ENCODE measurements around the gene SNAPIN. TPM values are rescaled to one million over a fixed set of nuclear protein-coding genes. Genes with fewer than 3 reads are reported as not detected.

SNAPIN gene
- total RNA-seq, 4 donors from 2014 or later = 10.5 to 38.4 (median 27.4) TPM

DNA sequence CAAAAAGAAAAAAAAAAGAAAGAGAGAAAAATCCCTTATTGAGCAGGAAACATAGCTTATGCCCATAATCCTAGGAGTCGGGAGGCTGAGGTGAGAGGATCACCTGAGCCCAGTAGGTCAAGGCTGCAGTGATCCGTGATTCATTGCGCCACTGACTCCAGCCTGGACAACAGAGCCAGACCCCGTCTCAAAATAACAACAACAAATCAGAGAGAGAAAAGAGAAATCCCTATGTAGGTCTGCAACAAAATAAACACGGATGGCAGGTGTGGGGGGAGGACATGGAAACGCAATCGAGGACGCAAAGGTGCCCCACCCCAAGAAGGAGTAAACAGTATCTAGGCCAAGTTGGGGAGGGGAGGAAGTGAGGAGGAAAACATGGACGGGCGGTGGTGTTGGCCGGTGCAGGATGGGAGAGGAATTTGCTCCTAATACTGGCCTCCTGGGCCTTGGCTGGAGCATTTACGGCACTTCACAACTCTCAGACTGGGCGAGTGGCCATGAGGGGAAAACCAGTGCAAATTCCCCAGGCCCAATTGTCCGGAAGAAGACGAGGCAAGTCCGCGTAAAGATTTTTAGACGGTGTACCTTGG lies 25.2 kb upstream of the SNAPIN start:
- TF ChIP-seq, protein P1, sequence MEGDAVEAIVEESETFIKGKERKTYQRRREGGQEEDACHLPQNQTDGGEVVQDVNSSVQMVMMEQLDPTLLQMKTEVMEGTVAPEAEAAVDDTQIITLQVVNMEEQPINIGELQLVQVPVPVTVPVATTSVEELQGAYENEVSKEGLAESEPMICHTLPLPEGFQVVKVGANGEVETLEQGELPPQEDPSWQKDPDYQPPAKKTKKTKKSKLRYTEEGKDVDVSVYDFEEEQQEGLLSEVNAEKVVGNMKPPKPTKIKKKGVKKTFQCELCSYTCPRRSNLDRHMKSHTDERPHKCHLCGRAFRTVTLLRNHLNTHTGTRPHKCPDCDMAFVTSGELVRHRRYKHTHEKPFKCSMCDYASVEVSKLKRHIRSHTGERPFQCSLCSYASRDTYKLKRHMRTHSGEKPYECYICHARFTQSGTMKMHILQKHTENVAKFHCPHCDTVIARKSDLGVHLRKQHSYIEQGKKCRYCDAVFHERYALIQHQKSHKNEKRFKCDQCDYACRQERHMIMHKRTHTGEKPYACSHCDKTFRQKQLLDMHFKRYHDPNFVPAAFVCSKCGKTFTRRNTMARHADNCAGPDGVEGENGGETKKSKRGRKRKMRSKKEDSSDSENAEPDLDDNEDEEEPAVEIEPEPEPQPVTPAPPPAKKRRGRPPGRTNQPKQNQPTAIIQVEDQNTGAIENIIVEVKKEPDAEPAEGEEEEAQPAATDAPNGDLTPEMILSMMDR (IDR thresholded peaks at IDR 0.05) = no peak
- TF ChIP-seq EP300 (IDR thresholded peaks at IDR 0.05; ENCODE audit: low read depth) (no peak), POLR2AphosphoS5 (IDR thresholded peaks at IDR 0.05) (no peak), POLR2A (IDR thresholded peaks at IDR 0.05) (no peak)
- peak; percentile 61 for DNase-seq
- Histone ChIP-seq H3K27me3 (no peaks in the 10 kb centered on the region), H3K4me3 (peak overlapping the region in 3 of 4 donors; percentile 53 to 66 (median 64)), H3K4me1 (peaks cover 20 to 67% (median 46%) of the 10 kb centered on the region in 4 donors), H3K9me3 (no peaks in the 10 kb centered on the region), H3K27ac (peak overlapping the region; percentile 95 to 98 (median 96)), H3K36me3 (peaks cover 0 to 22% (median 10%) of the 10 kb centered on the region in 4 donors)
- intact Hi-C loops (cut with DNase I; ENCODE audit: low total_unique reads) (no loop called here), in situ Hi-C loops (cut with MboI; ENCODE audit: low pct_ligation_motif_present in 1 of 4, low pct_unique_long_range_greater_than_20kb in 1 of 4, low sequenced_read_pairs in 3 of 4) (no loop called here)
- WGBS, 2 donors (ENCODE audit: low coverage in 1 of 2) = 27 to 36% methylated on average over 9 to 18 of the region's 18 CpGs

DNA sequence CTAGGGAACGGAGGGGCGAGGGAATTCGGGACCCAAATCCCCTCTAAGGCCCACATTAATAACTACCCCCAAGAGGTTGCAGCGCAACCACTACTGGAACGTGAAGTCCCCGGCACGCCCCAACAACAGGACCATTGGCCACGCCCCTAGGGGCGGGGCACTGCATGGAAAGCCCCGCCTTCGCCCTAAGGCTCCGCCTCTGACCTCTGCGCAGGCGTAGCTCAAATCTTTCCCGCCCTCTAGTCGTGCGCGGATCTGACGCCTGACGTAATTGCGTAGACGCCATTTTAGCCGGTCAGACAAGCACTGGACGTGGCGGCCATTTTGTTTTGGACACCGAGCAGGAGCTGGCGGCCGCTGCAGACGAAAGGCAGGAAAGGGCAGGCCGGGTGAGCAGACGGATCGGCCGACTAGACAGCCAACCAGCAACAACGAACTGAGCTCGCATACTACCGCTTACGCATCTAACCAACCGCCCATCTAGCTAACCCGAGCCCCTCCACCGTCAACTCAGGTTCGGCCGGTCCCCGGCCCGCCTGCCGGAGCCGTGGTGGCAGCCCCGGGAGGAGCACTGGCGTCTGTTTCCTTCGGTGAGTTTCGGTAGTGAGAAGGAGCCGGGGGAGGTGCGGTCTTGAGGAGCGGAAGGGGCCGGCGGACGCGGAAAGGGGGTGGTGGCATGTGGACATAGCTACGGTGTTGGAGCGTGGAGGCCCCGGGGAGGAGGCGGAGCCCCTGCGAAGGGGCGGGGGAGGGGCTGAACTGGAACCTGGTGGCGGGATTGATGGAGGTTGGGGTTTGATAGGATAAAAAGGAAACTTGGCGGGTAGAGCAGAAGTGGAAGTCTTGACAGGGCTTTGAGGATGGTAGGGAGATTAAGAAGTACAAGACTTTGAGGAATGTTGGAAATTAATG lies 24.5 kb upstream of the SNAPIN start, which contains the start of gene CHTOP:
CHTOP (plus strand) TSS at position 313 of the 912 bp plus-strand sequence. CDS start 2,523 bp downstream, outside the sequence.
- intact Hi-C loops (cut with DNase I; ENCODE audit: low total_unique reads) = no loop called here
- TF ChIP-seq, protein P1 (IDR thresholded peaks at IDR 0.05) = peak in 2 of 5 experiments; percentile 43 to 48
- TF ChIP-seq EP300 (IDR thresholded peaks at IDR 0.05; ENCODE audit: low read depth) (no peak), POLR2A (IDR thresholded peaks at IDR 0.05) (peak; percentile 91), POLR2AphosphoS5 (IDR thresholded peaks at IDR 0.05) (peak; percentile 79 to 88 (median 83))

DNA sequence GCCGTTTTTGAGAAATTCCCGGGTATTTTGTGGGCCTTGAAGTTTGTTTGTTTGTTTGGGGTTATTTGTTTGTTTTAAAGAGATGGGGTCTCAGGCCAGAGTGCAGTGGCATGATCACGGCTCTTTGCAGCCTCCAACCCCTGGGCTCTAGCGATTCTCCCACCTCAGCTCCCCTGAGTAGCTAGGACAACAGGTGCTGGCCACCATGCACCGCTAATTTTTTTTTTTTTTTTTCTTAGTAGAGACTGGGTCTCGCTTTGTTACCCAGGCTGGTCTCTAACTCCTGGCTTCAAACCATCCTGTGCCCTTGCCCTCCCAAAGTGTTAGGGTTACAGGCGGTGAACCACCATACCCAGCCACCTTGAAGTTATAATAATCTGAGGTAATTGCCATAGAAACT lies 22.6 kb upstream of the SNAPIN start:
- Histone ChIP-seq H3K27ac (peak overlapping the region; percentile 95 to 98 (median 96)), H3K4me1 (peaks cover 20 to 58% (median 42%) of the 10 kb centered on the region in 4 donors), H3K9me3 (no peaks in the 10 kb centered on the region), H3K4me3 (peak overlapping the region in 1 of 4 donors; percentile 64), H3K27me3 (no peaks in the 10 kb centered on the region), H3K36me3 (peaks cover 0 to 47% (median 23%) of the 10 kb centered on the region in 4 donors)
- intact Hi-C loops (cut with DNase I; ENCODE audit: low total_unique reads) = no loop called here
- WGBS, 2 donors (ENCODE audit: low coverage in 1 of 2) = 86 to 89% methylated on average over 6 to 7 of the region's 7 CpGs
- no peak for DNase-seq
- TF ChIP-seq POLR2A (IDR thresholded peaks at IDR 0.05) = no peak
- TF ChIP-seq, protein P1 (IDR thresholded peaks at IDR 0.05) = no peak
- no peak for TF ChIP-seq POLR2AphosphoS5 (IDR thresholded peaks at IDR 0.05)
- no peak for TF ChIP-seq EP300 (IDR thresholded peaks at IDR 0.05; ENCODE audit: low read depth)
- in situ Hi-C loops (cut with MboI; ENCODE audit: low pct_ligation_motif_present in 1 of 4, low pct_unique_long_range_greater_than_20kb in 1 of 4, low sequenced_read_pairs in 3 of 4) = no loop called here

More for the DNA sequence above, 24.5 kb upstream of the SNAPIN start, which contains the start of gene CHTOP:
- Histone ChIP-seq H3K27ac (peak within 1 kb of the TSS; percentile 95 to 98 (median 96)), H3K4me1 (peaks cover 20 to 69% (median 47%) of the 10 kb centered on the region in 4 donors), H3K4me3 (peak within 1 kb of the TSS; percentile 53 to 88 (median 65)), H3K9me3 (no peaks in the 10 kb centered on the region), H3K27me3 (no peaks in the 10 kb centered on the region), H3K36me3 (peaks cover 0 to 28% (median 14%) of the 10 kb centered on the region in 4 donors)
- WGBS, 2 donors (ENCODE audit: low coverage in 1 of 2) = 3% methylated on average over 8 to 43 of the region's 65 CpGs
- in situ Hi-C loops (cut with MboI; ENCODE audit: low pct_ligation_motif_present in 1 of 4, low pct_unique_long_range_greater_than_20kb in 1 of 4, low sequenced_read_pairs in 3 of 4) = no loop called here
- peak; percentile 99 for DNase-seq

DNA sequence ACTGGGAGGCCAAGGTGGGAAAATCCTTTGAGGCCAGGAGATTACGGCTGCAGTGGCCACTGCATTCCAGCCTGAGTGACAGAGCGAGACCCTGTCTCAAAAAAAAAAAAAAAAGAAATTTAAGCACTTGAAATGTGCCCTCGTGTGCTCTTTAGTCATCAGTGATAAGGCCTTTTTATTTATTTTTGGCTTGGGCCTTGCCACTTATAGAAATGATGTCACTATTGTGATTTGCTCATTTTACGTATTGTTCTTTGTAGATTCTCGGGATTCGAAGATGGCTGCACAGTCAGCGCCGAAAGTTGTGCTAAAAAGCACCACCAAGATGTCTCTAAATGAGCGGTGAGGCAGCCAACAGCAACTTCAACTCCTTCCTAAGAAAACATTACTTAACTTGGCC lies 22.2 kb upstream of the SNAPIN start:
- H3K4me3 ChIP-seq = no peak overlapping the region
- intact Hi-C loops (cut with DNase I; ENCODE audit: low total_unique reads) (no loop called here), in situ Hi-C loops (cut with MboI; ENCODE audit: low pct_ligation_motif_present in 1 of 4, low pct_unique_long_range_greater_than_20kb in 1 of 4, low sequenced_read_pairs in 3 of 4) (no loop called here)
- TF ChIP-seq POLR2A (IDR thresholded peaks at IDR 0.05) = no peak
- no peak for TF ChIP-seq POLR2AphosphoS5 (IDR thresholded peaks at IDR 0.05)
- no peak for TF ChIP-seq EP300 (IDR thresholded peaks at IDR 0.05; ENCODE audit: low read depth)
- TF ChIP-seq, protein P1 (IDR thresholded peaks at IDR 0.05) = no peak
- H3K27ac ChIP-seq = peak overlapping the region in 1 of 4 donors; percentile 98
- no peaks in the 10 kb centered on the region for H3K9me3 ChIP-seq
- peaks cover 20 to 54% (median 39%) of the 10 kb centered on the region in 4 donors for H3K4me1 ChIP-seq
- peaks cover 0 to 51% (median 25%) of the 10 kb centered on the region in 4 donors for H3K36me3 ChIP-seq
- no peak for DNase-seq
- WGBS, 2 donors (ENCODE audit: low coverage in 1 of 2) = 85 to 91% methylated on average over 7 to 9 of the region's 9 CpGs
- no peaks in the 10 kb centered on the region for H3K27me3 ChIP-seq
